ENCODE data around the gene AK3.

- TF ChIP-seq REST (IDR thresholded peaks at IDR 0.05; ENCODE audit: insufficient read depth in 1 of 2, low read depth in 2 of 2, low read length in 1 of 2) (no peak), POLR2AphosphoS5 (IDR thresholded peaks at IDR 0.05; ENCODE audit: low read depth, low read length) (no peak)
- TF ChIP-seq, protein P1, sequence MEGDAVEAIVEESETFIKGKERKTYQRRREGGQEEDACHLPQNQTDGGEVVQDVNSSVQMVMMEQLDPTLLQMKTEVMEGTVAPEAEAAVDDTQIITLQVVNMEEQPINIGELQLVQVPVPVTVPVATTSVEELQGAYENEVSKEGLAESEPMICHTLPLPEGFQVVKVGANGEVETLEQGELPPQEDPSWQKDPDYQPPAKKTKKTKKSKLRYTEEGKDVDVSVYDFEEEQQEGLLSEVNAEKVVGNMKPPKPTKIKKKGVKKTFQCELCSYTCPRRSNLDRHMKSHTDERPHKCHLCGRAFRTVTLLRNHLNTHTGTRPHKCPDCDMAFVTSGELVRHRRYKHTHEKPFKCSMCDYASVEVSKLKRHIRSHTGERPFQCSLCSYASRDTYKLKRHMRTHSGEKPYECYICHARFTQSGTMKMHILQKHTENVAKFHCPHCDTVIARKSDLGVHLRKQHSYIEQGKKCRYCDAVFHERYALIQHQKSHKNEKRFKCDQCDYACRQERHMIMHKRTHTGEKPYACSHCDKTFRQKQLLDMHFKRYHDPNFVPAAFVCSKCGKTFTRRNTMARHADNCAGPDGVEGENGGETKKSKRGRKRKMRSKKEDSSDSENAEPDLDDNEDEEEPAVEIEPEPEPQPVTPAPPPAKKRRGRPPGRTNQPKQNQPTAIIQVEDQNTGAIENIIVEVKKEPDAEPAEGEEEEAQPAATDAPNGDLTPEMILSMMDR (IDR thresholded peaks at IDR 0.05): no peak
Observed at GRCh38 chr9:4788703-4789102, 47.7 kb upstream of the AK3 start.

Measured in Panc1 (cell line).